ENCODE data around the gene NIT1. TPM values are rescaled to one million over a fixed set of nuclear protein-coding genes. Genes with fewer than 3 reads are reported as not detected.

Gene NIT1
- total and polyA plus RNA-seq, 2 of the 13 experiments (the other 11 are each of a cell fraction or from before 2014, with no cell fraction given), result 22.7 to 31.0 TPM

GRCh38 chr1:161159087-161159912 is 41.4 kb downstream of the NIT1 start, which contains the start of gene USP21 (continued):
- TF ChIP-seq REST (IDR thresholded peaks at IDR 0.05; ENCODE audit: borderline replicate concordance in 1 of 2, low read depth in 1 of 2, low read length in 2 of 2), result 0 out of 4 replicates have a peak, but pooled peaks of 1 of the 2 experiments have one; percentile 64
- TF ChIP-seq RFX1 (IDR thresholded peaks at IDR 0.05), result peak; percentile 52; the same call in 1 of the 2 replicates
- TF ChIP-seq PHF20 (CRISPR knock-in tag; IDR thresholded peaks at IDR 0.05), result peak; percentile 55
- TF ChIP-seq ARNTL (CRISPR knock-in tag; IDR thresholded peaks at IDR 0.05), result no peak
- no peak for TF ChIP-seq ATF7 (IDR thresholded peaks at IDR 0.05)
- TF ChIP-seq ATF7 (CRISPR knock-in tag; IDR thresholded peaks at IDR 0.05), result peak; percentile 49; the same call in 1 of the 2 replicates
- peak; percentile 23; the same call in 1 of the 2 replicates for TF ChIP-seq ZBTB26 (CRISPR knock-in tag; IDR thresholded peaks at IDR 0.05; ENCODE audit: borderline replicate concordance)
- TF ChIP-seq ZMAT3 (CRISPR knock-in tag; conservative IDR thresholded peaks at IDR 0.05), result peak; percentile 43; the same call in 1 of the 2 replicates
- TF ChIP-seq PAXIP1 (CRISPR knock-in tag; conservative IDR thresholded peaks at IDR 0.05), result peak; percentile 26; the same call in 1 of the 2 replicates
- peak; percentile 58; the same call in 1 of the 2 replicates for TF ChIP-seq ARID4A (CRISPR knock-in tag; IDR thresholded peaks at IDR 0.05; ENCODE audit: borderline replicate concordance)
- 0 out of 2 replicates have a peak, but pooled peaks have one; percentile 45 for TF ChIP-seq ZGPAT (CRISPR knock-in tag; IDR thresholded peaks at IDR 0.05)
- peak; percentile 21; the same call in 1 of the 2 replicates for TF ChIP-seq KDM3A (CRISPR knock-in tag; IDR thresholded peaks at IDR 0.05; ENCODE audit: low read depth)
- TF ChIP-seq YEATS2 (CRISPR knock-in tag; IDR thresholded peaks at IDR 0.05; ENCODE audit: borderline replicate concordance), result peak; percentile 56
